T-helper 2 cell (primary cell): Measurements from ENCODE around the gene CD151.

ENCODE experiments used
- DNase-seq, 5 experiments: peaks; one replicate each; pipeline versions ENCODE4 v3.0.0 to v3.0.0-alpha.2; 2012 to 2022

Gene CD151

DNA sequence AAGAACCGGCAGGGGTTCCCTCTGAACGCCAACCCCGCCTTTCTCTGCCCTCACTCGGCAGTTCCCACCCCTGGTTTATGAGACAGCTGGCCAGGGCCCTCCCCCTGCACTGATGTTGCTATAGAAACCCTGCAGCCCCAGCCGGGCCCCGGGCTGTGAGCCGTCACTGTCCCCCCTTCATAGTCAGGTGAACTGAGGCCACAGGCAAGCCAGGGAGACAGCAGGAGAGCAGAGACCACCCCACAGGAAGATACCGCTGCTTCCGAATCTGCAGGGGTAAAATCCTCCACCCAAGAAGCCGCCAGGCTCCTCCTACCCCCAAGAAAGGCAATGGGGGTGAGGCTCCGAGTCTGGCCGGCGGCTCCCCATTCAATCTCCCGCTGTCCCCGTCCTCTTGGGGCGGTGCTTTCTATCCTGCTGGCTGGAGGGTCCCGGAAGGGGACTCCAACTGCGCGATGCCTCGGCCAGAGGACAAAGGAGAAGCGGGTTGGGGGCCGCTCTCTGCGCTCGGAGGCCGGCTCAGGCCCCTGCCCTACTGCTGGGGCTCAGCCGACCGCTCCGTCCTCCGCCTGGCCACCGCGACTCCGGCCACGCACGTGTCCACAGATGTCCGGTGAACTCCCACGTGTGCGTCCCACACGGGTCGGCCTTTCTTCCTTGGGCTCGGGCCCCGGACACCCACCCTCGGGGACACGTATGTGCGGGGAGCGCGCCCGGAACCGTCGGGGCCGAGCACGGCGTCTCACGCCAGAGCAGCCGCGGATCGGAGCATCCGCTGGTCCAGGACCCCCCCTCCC is 35.3 kb upstream of the CD151 start:
- peak; percentile 40 to 92 (median 74) for DNase-seq

GRCh38 chr11:798093-798713 is 34.5 kb upstream of the CD151 start, which contains the start of gene SLC25A22:
Gene SLC25A22, minus strand, starts transcription at chr11:798281. Its CDS starts 3,275 bp downstream, at chr11:795006.
- DNase-seq = peak; percentile 70 to 93 (median 77)

- DNase-seq = no peak
These were observed 33.0 kb upstream of the CD151 start for GRCh38 chr11:799641-800316.

DNA sequence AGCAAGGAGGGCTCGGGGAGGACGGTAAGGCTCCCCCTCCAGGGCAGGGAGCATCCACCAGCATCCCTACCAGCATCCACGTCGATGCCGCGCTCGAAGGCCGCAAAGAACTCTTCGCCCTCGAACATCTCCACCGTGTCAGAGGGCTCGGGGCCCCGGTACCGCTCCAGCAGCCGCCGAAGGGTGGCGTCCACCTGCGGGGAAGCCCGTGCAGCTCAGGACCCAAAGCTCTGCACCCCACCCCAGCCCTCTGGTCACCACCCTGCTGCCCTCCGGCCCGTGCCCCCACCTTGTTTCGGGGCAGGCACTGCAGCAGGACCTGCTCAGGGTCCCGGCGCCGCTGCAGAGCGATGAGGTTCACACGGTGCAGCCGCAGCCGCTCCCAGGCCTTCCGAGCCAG is 32.3 kb upstream of the CD151 start:
- DNase-seq = no peak

DNA sequence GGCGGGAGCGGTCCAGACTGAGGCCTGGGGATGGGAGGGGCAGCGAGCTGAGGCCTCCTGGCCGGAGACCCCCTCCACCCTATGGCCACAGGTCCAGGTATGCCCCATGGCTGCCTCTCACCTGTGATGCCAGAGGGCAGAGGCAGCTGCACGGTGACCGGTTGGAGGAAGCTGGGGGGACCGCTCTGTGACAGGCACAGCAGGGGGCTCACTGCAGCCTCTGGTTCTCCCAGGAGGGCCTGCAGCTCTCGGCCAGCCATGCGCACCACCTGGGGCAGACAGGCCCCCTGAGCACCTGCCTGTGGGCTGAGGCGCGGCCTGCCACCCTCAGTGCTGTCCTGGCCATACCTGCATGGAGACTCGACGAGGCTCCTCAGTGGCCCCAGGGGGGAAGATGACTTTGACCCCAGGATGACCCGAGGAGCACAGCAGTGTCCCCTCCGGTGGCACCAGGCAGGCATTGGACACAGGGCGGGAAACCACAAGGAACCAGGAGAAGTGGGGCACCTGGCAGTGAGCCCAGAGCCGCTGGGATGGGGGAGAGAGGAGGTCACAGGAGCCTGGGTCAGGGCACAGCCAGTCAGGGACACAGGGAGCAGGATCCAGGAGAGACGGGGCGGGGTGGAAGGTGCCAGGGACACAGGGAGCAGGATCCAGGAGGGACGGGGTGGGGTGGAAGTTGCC is 31.5 kb upstream of the CD151 start:
- DNase-seq = no peak

DNA sequence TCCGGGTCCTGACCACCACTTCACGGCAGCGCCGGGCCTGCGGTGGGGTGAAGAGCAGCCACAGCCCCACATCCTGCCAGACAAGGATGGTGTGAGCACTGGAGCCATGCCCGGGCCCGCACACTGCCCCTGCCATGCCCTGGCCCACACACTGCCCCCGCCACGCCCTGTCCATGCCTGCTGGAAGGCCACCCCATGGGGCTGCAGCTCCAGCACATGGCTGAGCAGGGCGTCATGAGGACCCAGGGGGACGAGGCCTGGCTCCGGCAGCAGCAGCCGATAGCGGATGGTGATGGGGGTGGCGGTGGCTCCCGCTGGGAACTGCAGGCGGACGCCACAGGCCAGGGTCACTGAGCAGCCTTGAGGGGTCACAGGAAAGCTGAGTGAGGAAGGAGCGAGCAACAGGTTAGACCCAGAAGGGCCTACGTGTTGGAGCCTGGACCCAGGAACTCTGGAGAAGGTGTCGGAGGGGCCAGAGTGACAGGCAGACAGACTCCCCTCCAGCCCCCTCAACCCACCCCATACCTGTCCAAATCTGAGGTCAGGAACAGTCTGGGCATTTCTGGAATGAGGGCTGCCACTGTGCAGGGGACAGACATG is 30.6 kb upstream of the CD151 start:
- no peak for DNase-seq

GRCh38 chr11:802693-803466 is 29.9 kb upstream of the CD151 start:
- no peak for DNase-seq

DNA sequence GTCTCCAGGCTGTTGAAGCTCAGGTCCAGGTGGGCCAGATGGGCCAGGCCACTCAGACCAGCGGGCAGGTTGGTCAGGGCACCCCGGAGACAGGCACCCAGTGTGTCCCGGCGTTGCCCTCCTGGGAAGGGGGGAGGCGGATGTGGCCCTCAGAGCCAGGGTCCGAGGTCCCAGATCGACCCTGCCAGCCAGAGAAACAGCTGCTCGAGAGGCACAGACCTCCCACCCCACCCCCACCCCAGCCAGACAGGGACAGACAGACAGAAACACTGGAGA is 29.3 kb upstream of the CD151 start:
- DNase-seq = no peak

GRCh38 chr11:803770-804598 is 28.8 kb upstream of the CD151 start:
- DNase-seq = no peak

- no peak for DNase-seq
These were observed 28.2 kb upstream of the CD151 start for GRCh38 chr11:804599-804964.

DNA sequence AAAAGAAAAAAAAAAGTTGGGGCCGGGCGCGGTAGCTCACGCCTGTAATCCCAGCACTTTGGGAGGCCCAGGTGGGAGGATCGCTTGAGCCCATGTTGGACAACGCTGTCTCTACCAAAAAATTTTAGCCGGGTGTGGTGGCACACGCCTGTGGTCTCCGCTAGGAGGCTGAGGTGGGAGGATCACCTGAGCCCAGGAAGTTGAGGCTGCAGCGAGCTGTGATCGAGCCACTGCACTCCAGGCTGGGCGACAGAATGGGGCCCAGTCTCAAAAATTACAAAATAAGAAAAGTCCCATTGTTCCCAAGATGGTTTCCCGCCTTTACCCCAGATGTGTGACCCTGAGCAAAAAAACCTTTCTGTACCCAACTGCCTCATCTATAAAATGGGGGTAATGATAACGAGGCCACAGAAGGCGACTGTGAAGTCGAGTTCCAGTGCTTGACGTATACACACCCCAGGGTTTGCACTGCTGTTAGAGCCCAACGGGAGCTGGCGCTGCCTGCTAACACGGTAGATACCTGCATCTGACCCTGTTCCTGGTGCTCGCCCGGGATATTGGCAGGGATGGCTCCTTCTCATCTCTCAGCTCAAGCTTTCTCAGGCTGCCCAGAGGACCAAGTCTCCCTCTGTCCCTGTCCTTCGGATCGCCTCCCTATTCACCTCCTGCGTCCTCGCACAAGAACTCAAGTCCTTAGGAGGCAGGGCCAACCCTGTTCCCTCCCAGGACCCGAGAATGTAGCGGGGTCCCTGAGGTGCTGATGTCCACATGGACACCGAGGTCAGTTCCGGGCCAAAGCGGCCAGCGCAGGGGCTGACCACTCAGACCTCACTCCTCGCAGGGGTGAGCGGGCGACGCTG is 24.1 kb upstream of the CD151 start:
- DNase-seq = peak in 3 of 5 experiments; percentile 44 to 80 (median 45)

DNA sequence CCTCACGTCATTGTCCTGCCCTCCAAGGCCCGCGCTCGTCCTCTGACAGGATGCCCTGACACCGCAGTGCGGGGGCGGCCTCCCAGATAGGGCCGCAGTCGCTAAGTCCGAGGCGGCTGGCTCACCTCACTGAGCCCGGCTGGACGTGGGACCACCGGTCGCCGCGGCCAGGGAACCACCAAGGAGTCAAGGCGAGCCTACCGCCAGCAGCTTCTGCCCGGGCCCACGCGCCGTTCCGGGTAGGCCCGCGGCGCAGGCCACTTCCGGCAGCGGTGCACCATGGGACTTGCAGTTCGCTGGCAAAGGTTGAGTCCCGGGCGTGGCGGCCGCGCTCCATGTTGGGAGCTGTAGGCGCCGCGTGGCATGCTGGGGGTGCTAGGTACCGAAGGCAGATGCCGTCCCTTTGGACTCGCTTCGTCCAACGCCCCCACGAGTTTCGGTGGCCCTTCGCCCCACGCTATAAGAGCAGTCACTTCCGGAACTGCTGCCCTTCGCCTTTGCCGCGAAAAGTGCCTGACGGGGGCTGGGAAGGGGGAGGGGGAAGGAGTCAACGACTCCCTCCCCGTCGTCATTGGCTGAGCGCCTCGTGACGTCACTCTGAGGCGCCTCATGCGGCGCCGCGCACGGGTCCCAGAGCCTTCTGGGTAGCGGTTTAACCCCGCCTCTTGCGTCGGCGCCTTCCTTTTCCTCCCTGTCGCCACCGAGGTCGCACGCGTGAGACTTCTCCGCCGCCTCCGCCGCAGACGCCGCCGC is 23.3 kb upstream of the CD151 start, which contains the start of gene RPLP2:
Gene RPLP2 (plus strand): TSS at position 681 of the 753 bp plus-strand sequence. CDS start 268 bp downstream, outside the sequence.
- peak; percentile 95 to 98 (median 97) for DNase-seq

- DNase-seq = no peak
These were observed 22.6 kb upstream of the CD151 start for GRCh38 chr11:810040-810567.

- no peak for DNase-seq
These were observed 21.1 kb upstream of the CD151 start for GRCh38 chr11:811446-812245.

DNA sequence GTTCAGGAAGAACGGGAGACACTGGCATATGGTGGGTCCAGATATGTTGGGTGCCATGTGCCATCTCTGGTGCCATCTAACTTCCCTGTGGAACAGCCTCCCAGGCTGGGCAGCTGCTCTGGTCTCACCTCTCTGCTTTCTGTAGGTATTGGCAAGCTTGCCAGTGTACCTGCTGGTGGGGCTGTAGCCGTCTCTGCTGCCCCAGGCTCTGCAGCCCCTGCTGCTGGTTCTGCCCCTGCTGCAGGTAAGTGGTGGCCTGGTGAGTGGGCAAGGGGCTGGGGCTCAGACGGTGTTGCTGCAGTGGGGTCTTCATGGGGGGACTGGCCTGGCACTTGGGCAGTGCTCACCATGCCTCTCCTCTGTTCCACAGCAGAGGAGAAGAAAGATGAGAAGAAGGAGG is 20.4 kb upstream of the CD151 start:
- DNase-seq = no peak

GRCh38 chr11:813072-813455 is 19.7 kb upstream of the CD151 start:
- no peak for DNase-seq

DNA sequence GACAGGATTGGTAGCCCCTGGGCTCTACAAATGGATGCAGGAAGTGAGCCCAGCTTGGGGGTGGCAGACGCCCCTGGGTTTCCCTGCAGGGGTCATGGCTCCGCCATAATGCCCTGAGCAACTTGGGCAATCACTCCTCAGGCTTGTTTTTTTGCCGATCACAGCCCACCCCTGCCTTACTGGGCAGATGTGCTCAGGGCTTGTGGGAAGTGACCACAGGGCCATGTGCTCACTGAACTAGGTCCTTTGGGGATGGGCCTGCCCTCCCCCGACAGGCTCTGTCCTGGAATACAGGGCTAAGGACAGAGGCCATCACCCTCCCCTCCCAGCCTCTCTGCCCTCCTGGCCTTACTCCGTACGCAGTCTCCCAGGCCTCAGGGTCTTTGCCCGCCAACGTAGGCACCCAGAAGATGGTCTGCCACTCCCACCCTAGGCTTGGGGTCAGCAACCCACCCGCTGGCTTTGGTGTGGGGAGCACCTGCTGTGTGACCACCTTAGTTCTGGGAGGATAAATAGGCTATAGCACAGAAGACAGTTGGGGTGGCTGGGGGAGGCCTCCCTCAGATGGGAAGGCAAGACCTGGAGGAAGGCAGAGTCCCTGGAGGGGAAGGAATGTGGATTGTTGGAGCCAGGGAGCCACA is 19.2 kb upstream of the CD151 start:
- DNase-seq = no peak
